PC-3 (cell line): ENCODE data around the gene DCLK1.

ENCODE experiments used
- CTCF ChIP-seq: fragments of 300-600 bp; sonication (generic); conservative IDR thresholded peaks from 2 replicates; pipeline ENCODE4 v1.5.1; 2017; ENCODE audit warnings: antibody characterized with exemption, low read depth, mild to moderate bottlenecking, low read length
- EZH2 ChIP-seq: fragments of 300-600 bp; sonication (generic); IDR thresholded peaks from one replicate; pipeline ENCODE4 v1.6.1; 2017; ENCODE audit warnings: antibody characterized with exemption, mild to moderate bottlenecking, low read length; ENCODE audit not compliant: unreplicated experiment

- TF ChIP-seq CTCF: peak; percentile 28; the same call in 1 of the 2 replicates
- no peak for TF ChIP-seq EZH2
Measured at GRCh38 chr13:35990196-35990595, 141.0 kb downstream of the DCLK1 start.
